Measurements from ENCODE around the gene CYP3A7. TPM values are rescaled to one million over a fixed set of nuclear protein-coding genes. Genes with fewer than 3 reads are reported as not detected.
A peak's percentile ranks its signal among the peaks of the same experiment; 100 is the strongest.

The CYP3A7 gene
- total and polyA plus RNA-seq, 2 of the 13 experiments (the other 11 are each of a cell fraction or from before 2014, with no cell fraction given), result 5.8 to 6.4 TPM

- TF ChIP-seq ZNF574 (CRISPR knock-in tag; IDR thresholded peaks at IDR 0.05) (0 out of 2 replicates have a peak, but pooled peaks have one; percentile 5), DR1 (CRISPR knock-in tag; IDR thresholded peaks at IDR 0.05) (no peak), THAP11 (CRISPR knock-in tag; IDR thresholded peaks at IDR 0.05) (peak; percentile 18; the same call in 1 of the 2 replicates)
Observed at GRCh38 chr7:99733448-99733847, 1.5 kb downstream of the CYP3A7 start (continued).

DNA sequence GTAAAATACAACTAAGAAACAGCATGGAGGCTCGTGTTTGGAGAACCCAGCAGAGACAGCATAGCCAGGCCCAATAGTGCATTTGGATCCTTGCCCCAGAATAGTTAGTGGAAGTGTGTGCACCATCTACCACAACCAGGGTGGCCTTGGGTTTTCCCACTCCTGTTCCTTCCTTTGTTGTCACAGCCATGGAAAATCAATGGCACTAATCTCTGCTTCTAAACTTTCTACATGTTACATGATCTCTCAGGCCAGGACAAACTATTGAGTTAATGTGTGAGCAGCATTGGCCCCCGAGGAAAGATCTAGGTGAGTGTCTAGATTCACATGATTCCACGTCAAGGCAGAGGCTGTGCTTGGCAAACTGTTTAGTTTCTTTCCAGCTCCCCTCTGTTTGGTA lies 2.0 kb downstream of the CYP3A7 start:
- Histone ChIP-seq H3K27me3 (ENCODE audit: control insufficient read depth in 1 of 2, insufficient read depth in 2 of 2, low read length in 2 of 2) (no peaks in the 10 kb centered on the region), H3K36me3 (replicated peaks in 1 of 2; ENCODE audit: control insufficient read depth in 1 of 2, insufficient read depth in 2 of 2, low read length in 2 of 2) (no peaks in the 10 kb centered on the region), H4K20me1 (ENCODE audit: insufficient read depth, low read length) (no peaks in the 10 kb centered on the region), H3K79me2 (ENCODE audit: insufficient read depth, low read length) (no peaks in the 10 kb centered on the region), H2AFZ (ENCODE audit: low read length) (no peak overlapping the region), H3K27ac (ENCODE audit: extremely low read length, insufficient read depth, low read length) (peak overlapping the region; percentile 50), H3K4me2 (ENCODE audit: low read depth, low read length) (no peak overlapping the region), H3K9me3 (ENCODE audit: low read length) (no peaks in the 10 kb centered on the region), H3K4me3 (replicated peaks in 1 of 3; ENCODE audit: insufficient read depth in 1 of 3, low read depth in 2 of 3, low read length in 3 of 3) (no peak overlapping the region), H3K9ac (ENCODE audit: insufficient read depth, low read depth, low read length) (no peak overlapping the region), H3K4me1 (ENCODE audit: insufficient read depth, low read length) (peaks cover 83% of the 10 kb centered on the region)
- FAIRE-seq, result no peak
- intact Hi-C loops (cut with micrococcal nuclease; ENCODE audit: unreplicated experiment) (loop anchor here (2.0 to 5.0 kb wide), 2 partner anchors 62 to 101 kb away; no protein-coding TSS in a partner anchor), in situ Hi-C loops (cut with HindIII; ENCODE audit: extremely low pct_ligation_motif_present, low pct_unique_long_range_greater_than_20kb) (no loop called here)
- WGBS (ENCODE audit: low lambda C conversion rate), result 50% methylated on average over 3 of the region's 3 CpGs
- no TSS peak for BruUV-seq (replicated peaks)
- POLR2A ChIA-PET, result no interaction called here
- CTCF ChIA-PET (ENCODE audit: low intra/inter-chr PET ratio, low total read pairs), result no interaction called here
- peak; percentile 63 for ATAC-seq
- DNase-seq (ENCODE audit: low spot score), result peak; percentile 28
- TF ChIP-seq, protein P1, sequence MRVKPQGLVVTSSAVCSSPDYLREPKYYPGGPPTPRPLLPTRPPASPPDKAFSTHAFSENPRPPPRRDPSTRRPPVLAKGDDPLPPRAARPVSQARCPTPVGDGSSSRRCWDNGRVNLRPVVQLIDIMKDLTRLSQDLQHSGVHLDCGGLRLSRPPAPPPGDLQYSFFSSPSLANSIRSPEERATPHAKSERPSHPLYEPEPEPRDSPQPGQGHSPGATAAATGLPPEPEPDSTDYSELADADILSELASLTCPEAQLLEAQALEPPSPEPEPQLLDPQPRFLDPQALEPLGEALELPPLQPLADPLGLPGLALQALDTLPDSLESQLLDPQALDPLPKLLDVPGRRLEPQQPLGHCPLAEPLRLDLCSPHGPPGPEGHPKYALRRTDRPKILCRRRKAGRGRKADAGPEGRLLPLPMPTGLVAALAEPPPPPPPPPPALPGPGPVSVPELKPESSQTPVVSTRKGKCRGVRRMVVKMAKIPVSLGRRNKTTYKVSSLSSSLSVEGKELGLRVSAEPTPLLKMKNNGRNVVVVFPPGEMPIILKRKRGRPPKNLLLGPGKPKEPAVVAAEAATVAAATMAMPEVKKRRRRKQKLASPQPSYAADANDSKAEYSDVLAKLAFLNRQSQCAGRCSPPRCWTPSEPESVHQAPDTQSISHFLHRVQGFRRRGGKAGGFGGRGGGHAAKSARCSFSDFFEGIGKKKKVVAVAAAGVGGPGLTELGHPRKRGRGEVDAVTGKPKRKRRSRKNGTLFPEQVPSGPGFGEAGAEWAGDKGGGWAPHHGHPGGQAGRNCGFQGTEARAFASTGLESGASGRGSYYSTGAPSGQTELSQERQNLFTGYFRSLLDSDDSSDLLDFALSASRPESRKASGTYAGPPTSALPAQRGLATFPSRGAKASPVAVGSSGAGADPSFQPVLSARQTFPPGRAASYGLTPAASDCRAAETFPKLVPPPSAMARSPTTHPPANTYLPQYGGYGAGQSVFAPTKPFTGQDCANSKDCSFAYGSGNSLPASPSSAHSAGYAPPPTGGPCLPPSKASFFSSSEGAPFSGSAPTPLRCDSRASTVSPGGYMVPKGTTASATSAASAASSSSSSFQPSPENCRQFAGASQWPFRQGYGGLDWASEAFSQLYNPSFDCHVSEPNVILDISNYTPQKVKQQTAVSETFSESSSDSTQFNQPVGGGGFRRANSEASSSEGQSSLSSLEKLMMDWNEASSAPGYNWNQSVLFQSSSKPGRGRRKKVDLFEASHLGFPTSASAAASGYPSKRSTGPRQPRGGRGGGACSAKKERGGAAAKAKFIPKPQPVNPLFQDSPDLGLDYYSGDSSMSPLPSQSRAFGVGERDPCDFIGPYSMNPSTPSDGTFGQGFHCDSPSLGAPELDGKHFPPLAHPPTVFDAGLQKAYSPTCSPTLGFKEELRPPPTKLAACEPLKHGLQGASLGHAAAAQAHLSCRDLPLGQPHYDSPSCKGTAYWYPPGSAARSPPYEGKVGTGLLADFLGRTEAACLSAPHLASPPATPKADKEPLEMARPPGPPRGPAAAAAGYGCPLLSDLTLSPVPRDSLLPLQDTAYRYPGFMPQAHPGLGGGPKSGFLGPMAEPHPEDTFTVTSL (CRISPR knock-in tag; IDR thresholded peaks at IDR 0.05; ENCODE audit: borderline replicate concordance), result peak; percentile 76; the same call in 1 of the 2 replicates
- TF ChIP-seq KDM5B (CRISPR knock-in tag; IDR thresholded peaks at IDR 0.05; ENCODE audit: borderline replicate concordance) (no peak), ZZZ3 (CRISPR knock-in tag; IDR thresholded peaks at IDR 0.05; ENCODE audit: borderline replicate concordance) (no peak), ZBTB37 (CRISPR knock-in tag; IDR thresholded peaks at IDR 0.05) (0 out of 2 replicates have a peak, but pooled peaks have one; percentile 37), FOXA3 (CRISPR knock-in tag; IDR thresholded peaks at IDR 0.05) (peak; percentile 82), ZNF569 (CRISPR knock-in tag; IDR thresholded peaks at IDR 0.05; ENCODE audit: borderline replicate concordance) (no peak)
- TF ChIP-seq, protein P2, sequence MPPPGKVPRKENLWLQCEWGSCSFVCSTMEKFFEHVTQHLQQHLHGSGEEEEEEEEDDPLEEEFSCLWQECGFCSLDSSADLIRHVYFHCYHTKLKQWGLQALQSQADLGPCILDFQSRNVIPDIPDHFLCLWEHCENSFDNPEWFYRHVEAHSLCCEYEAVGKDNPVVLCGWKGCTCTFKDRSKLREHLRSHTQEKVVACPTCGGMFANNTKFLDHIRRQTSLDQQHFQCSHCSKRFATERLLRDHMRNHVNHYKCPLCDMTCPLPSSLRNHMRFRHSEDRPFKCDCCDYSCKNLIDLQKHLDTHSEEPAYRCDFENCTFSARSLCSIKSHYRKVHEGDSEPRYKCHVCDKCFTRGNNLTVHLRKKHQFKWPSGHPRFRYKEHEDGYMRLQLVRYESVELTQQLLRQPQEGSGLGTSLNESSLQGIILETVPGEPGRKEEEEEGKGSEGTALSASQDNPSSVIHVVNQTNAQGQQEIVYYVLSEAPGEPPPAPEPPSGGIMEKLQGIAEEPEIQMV (CRISPR knock-in tag; IDR thresholded peaks at IDR 0.05; ENCODE audit: low read depth), result no peak
